Measurements from ENCODE around the gene DLG4. TPM values are rescaled to one million over a fixed set of nuclear protein-coding genes. Genes with fewer than 3 reads are reported as not detected.
A peak's percentile ranks its signal among the peaks of the same experiment; 100 is the strongest.
"Not testable (repeated sequence)": the region's sequence is repeated elsewhere in the genome, so short reads cannot be mapped to it uniquely, and the experiment has no call there.

Gene DLG4
- total RNA-seq, 4 donors from 2014 or later: 2.7 to 7.7 (median 4.7) TPM

GRCh38 chr17:7246779-7247178 lies 27.1 kb upstream of the DLG4 start:
- TF ChIP-seq POLR2A (IDR thresholded peaks at IDR 0.05): no peak
- TF ChIP-seq CTCF (IDR thresholded peaks at IDR 0.05): no peak
- 88% methylated on average over 5 of the region's 5 CpGs for WGBS, 2 donors
- intact Hi-C loops (cut with DNase I; ENCODE audit: low total_unique reads): no loop called here
- H3K4me3 ChIP-seq (ENCODE audit: low read depth, poor library complexity, severe bottlenecking): no peak overlapping the region
- DNase-seq (ENCODE audit: low spot score in 2 of 2): no peak

GRCh38 chr17:7243838-7244237 lies 24.2 kb upstream of the DLG4 start:
- WGBS, 2 donors: 77 to 82% methylated on average over 10 of the region's 10 CpGs
- DNase-seq (ENCODE audit: low spot score in 2 of 2); intact Hi-C loops (cut with DNase I; ENCODE audit: low total_unique reads); H3K4me3 ChIP-seq (ENCODE audit: low read depth, poor library complexity, severe bottlenecking): not testable (repeated sequence)

- peak overlapping the region; percentile 97 for H3K4me3 ChIP-seq (ENCODE audit: low read depth, poor library complexity, severe bottlenecking)
- DNase-seq (ENCODE audit: low spot score in 2 of 2): no peak
- 30% methylated on average over 2 of the region's 2 CpGs for WGBS, 2 donors
- TF ChIP-seq POLR2A (IDR thresholded peaks at IDR 0.05): no peak
- intact Hi-C loops (cut with DNase I; ENCODE audit: low total_unique reads): no loop called here
Measured at GRCh38 chr17:7243453-7243729, 23.8 kb upstream of the DLG4 start.

GRCh38 chr17:7242717-7243452 lies 23.2 kb upstream of the DLG4 start:
- intact Hi-C loops (cut with DNase I; ENCODE audit: low total_unique reads): no loop called here
- 0 to 1% methylated on average over 49 of the region's 49 CpGs for WGBS, 2 donors
- peak in 1 of 2 donors; percentile 17 for TF ChIP-seq POLR2A (IDR thresholded peaks at IDR 0.05)
- TF ChIP-seq CTCF (IDR thresholded peaks at IDR 0.05): peak in 1 of 3 donors; percentile 10
- peak; percentile 95 to 99 for DNase-seq (ENCODE audit: low spot score in 2 of 2)
- peak overlapping the region; percentile 97 for H3K4me3 ChIP-seq (ENCODE audit: low read depth, poor library complexity, severe bottlenecking)

- 0 to 1% methylated on average over 49 to 62 of the region's 62 CpGs for WGBS, 2 donors
- peak within 1 kb of the TSS; percentile 97 for H3K4me3 ChIP-seq (ENCODE audit: low read depth, poor library complexity, severe bottlenecking)
- peak; percentile 93 to 99 for DNase-seq (ENCODE audit: low spot score in 2 of 2)
- TF ChIP-seq POLR2A (IDR thresholded peaks at IDR 0.05) (peak in 1 of 2 donors; percentile 67), CTCF (IDR thresholded peaks at IDR 0.05) (no peak)
- intact Hi-C loops (cut with DNase I; ENCODE audit: low total_unique reads): no loop called here
Measured at GRCh38 chr17:7241783-7242716, 22.4 kb upstream of the DLG4 start, which contains the start of gene GABARAP. Gene GABARAP (minus strand): TSS chr17:7242449. CDS start chr17:7242330, 119 bp downstream.

- WGBS, 2 donors: 30% methylated on average over 9 of the region's 9 CpGs
- intact Hi-C loops (cut with DNase I; ENCODE audit: low total_unique reads): no loop called here
- peak overlapping the region; percentile 97 for H3K4me3 ChIP-seq (ENCODE audit: low read depth, poor library complexity, severe bottlenecking)
- DNase-seq (ENCODE audit: low spot score in 2 of 2): no peak
- no peak for TF ChIP-seq CTCF (IDR thresholded peaks at IDR 0.05)
- no peak for TF ChIP-seq POLR2A (IDR thresholded peaks at IDR 0.05)
Measured at GRCh38 chr17:7241090-7241733, 21.6 kb upstream of the DLG4 start.
